ENCODE results near the gene ABCC4. TPM values are rescaled to one million over a fixed set of nuclear protein-coding genes. Genes with fewer than 3 reads are reported as not detected.
A peak's percentile ranks its signal among the peaks of the same experiment; 100 is the strongest.

ABCC4 gene
- total RNA-seq, 2 donors from 2014 or later = 119 to 144 TPM

DNA sequence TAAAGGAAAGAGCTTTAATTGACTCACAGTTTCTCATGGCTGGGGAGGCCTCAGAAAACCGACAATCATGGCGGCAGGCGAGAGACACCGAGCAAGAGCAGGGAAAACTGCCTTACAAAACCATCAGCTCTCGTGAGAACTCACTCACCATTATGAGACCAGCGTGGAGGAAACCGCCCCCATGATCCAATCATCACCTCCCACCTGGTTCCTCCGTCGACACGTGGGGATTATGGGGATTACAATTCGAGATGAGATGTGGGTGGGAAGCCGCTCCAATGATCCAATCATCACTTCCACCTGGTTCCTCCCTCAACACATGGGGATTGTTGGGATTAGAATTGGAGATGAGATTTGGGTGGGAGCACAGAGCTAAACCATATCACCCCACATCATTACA lies 293.9 kb downstream of the ABCC4 start:
- peaks cover 23% of the 10 kb centered on the region for H3K27me3 ChIP-seq (ENCODE audit: control insufficient read depth, insufficient read depth, low read length, poor library complexity, severe bottlenecking)
- TF ChIP-seq, protein P1, sequence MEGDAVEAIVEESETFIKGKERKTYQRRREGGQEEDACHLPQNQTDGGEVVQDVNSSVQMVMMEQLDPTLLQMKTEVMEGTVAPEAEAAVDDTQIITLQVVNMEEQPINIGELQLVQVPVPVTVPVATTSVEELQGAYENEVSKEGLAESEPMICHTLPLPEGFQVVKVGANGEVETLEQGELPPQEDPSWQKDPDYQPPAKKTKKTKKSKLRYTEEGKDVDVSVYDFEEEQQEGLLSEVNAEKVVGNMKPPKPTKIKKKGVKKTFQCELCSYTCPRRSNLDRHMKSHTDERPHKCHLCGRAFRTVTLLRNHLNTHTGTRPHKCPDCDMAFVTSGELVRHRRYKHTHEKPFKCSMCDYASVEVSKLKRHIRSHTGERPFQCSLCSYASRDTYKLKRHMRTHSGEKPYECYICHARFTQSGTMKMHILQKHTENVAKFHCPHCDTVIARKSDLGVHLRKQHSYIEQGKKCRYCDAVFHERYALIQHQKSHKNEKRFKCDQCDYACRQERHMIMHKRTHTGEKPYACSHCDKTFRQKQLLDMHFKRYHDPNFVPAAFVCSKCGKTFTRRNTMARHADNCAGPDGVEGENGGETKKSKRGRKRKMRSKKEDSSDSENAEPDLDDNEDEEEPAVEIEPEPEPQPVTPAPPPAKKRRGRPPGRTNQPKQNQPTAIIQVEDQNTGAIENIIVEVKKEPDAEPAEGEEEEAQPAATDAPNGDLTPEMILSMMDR (conservative IDR thresholded peaks at IDR 0.05) = no peak
- H3K27me3 Mint-ChIP-seq (ENCODE audit: insufficient read depth) = peaks cover 43% of the 10 kb centered on the region
- H3K9ac ChIP-seq (ENCODE audit: extremely low read depth, low read length, poor library complexity, severe bottlenecking) = no peak overlapping the region
- 87 to 93% methylated on average over 3 to 8 of the region's 12 CpGs for WGBS, 2 experiments (ENCODE audit: insufficient coverage in 1 of 2, insufficient read length in 1 of 2)
- no peak overlapping the region for H3K4me3 ChIP-seq (ENCODE audit: low read length)
- no peaks in the 10 kb centered on the region for H3K36me3 ChIP-seq (ENCODE audit: control insufficient read depth, insufficient read depth, low read length)
- no peak overlapping the region for H3K27ac ChIP-seq (ENCODE audit: low read depth, low read length)
- peak; percentile 55 for DNase-seq
- H3K27ac Mint-ChIP-seq = no peak overlapping the region
- H3K4me1 ChIP-seq (ENCODE audit: control insufficient read depth, insufficient read depth, low read length) = no peaks in the 10 kb centered on the region
- H3K4me3 Mint-ChIP-seq = no peak overlapping the region
- H3K36me3 Mint-ChIP-seq (ENCODE audit: low read depth) = peaks cover 2% of the 10 kb centered on the region
- H3K4me1 Mint-ChIP-seq = peaks cover 18% of the 10 kb centered on the region
- no peaks in the 10 kb centered on the region for H3K9me3 Mint-ChIP-seq
- H3K9me3 ChIP-seq (ENCODE audit: control insufficient read depth, low read length) = no peaks in the 10 kb centered on the region

DNA sequence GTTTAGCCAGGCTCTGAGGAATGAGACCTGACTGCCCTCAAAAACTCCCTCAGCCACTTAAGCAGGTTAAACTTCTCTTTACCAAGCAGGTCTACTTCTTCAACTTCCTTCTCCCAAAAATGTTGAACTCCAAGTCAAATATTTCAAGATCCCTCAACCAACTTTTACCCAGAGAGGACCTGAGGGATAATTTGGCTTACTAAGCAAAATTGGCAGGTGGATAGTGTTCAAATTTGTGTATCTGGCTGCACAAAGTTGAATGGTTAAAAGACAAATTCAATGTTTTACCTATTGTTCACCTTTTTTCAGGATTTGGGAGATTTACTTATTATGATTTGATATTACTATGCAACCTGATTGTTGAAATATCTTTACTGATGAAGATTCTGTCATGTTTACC lies 296.0 kb downstream of the ABCC4 start:
- H3K4me3 ChIP-seq (ENCODE audit: low read length) = no peak overlapping the region

DNA sequence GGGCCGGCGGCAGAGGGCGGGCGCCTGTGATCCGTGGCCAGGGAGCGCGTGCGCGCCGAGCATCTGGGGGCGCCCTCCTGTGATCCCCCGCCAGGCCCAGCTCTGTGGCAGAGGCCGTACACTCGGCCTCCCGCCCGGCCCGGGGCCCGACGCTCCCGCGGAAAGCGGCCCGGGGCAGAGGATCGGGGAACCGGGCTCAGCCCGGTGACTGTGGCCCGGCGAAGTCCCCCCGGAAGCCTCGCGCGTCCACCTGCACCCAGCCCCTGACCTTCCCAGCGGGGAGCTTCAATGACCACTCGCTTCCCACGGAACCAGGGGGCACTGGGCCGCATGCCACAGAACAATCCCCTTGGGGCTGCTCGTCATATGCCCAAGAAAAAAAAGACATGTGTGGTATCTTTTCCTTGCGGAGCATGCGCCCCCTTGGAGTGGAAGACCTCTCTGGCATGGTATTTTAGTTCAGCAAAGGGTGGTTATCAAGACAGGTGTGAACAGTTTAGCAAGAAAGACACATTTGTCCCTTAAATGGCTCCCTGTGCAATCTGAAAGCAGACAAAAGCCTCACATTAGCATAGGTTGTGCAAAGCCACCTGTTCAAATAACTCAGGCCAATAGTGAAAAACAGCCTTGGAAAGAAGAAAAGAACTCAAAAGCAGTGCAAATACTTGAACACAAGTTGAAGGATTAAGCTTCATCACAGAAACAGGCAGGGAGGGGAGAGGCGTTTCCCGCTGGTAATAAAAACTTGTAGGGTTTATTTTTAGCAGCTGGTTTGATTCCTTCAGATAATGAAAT lies 298.0 kb downstream of the ABCC4 start:
- no peak overlapping the region for H3K27ac ChIP-seq (ENCODE audit: low read depth, low read length)
- Mint-ChIP-seq H3K9me3 (no peaks in the 10 kb centered on the region), H3K27ac (no peak overlapping the region), H3K4me3 (no peak overlapping the region), H3K36me3 (ENCODE audit: low read depth) (peaks cover 2% of the 10 kb centered on the region), H3K4me1 (peaks cover 15% of the 10 kb centered on the region), H3K27me3 (ENCODE audit: insufficient read depth) (peaks cover 34% of the 10 kb centered on the region)
- 24 to 36% methylated on average over 16 to 41 of the region's 41 CpGs for WGBS, 2 experiments (ENCODE audit: insufficient coverage in 1 of 2, insufficient read length in 1 of 2)
- peaks cover 11% of the 10 kb centered on the region for H3K27me3 ChIP-seq (ENCODE audit: control insufficient read depth, insufficient read depth, low read length, poor library complexity, severe bottlenecking)
- no peaks in the 10 kb centered on the region for H3K36me3 ChIP-seq (ENCODE audit: control insufficient read depth, insufficient read depth, low read length)
- TF ChIP-seq, protein P1 (conservative IDR thresholded peaks at IDR 0.05) = no peak
- DNase-seq = peak; percentile 57
- H3K4me1 ChIP-seq (ENCODE audit: control insufficient read depth, insufficient read depth, low read length) = no peaks in the 10 kb centered on the region
- H3K4me3 ChIP-seq (ENCODE audit: low read length) = peak overlapping the region; percentile 23
- H3K9ac ChIP-seq (ENCODE audit: extremely low read depth, low read length, poor library complexity, severe bottlenecking) = no peak overlapping the region
- H3K9me3 ChIP-seq (ENCODE audit: control insufficient read depth, low read length) = no peaks in the 10 kb centered on the region

More for the DNA sequence above, 296.0 kb downstream of the ABCC4 start:
- H3K36me3 Mint-ChIP-seq (ENCODE audit: low read depth) = peaks cover 2% of the 10 kb centered on the region
- Histone ChIP-seq H3K27ac (ENCODE audit: low read depth, low read length) (no peak overlapping the region), H3K9me3 (ENCODE audit: control insufficient read depth, low read length) (no peaks in the 10 kb centered on the region), H3K9ac (ENCODE audit: extremely low read depth, low read length, poor library complexity, severe bottlenecking) (no peak overlapping the region), H3K36me3 (ENCODE audit: control insufficient read depth, insufficient read depth, low read length) (no peaks in the 10 kb centered on the region), H3K27me3 (ENCODE audit: control insufficient read depth, insufficient read depth, low read length, poor library complexity, severe bottlenecking) (peaks cover 23% of the 10 kb centered on the region), H3K4me1 (ENCODE audit: control insufficient read depth, insufficient read depth, low read length) (no peaks in the 10 kb centered on the region)
- TF ChIP-seq, protein P1 (conservative IDR thresholded peaks at IDR 0.05) = no peak
- peaks cover 14% of the 10 kb centered on the region for H3K4me1 Mint-ChIP-seq
- no peaks in the 10 kb centered on the region for H3K9me3 Mint-ChIP-seq
- no peak overlapping the region for H3K4me3 Mint-ChIP-seq
- H3K27me3 Mint-ChIP-seq (ENCODE audit: insufficient read depth) = peaks cover 50% of the 10 kb centered on the region
- no peak overlapping the region for H3K27ac Mint-ChIP-seq
- no peak for DNase-seq
